Measurements from ENCODE around the gene NEU2.

The NEU2 gene

DNA sequence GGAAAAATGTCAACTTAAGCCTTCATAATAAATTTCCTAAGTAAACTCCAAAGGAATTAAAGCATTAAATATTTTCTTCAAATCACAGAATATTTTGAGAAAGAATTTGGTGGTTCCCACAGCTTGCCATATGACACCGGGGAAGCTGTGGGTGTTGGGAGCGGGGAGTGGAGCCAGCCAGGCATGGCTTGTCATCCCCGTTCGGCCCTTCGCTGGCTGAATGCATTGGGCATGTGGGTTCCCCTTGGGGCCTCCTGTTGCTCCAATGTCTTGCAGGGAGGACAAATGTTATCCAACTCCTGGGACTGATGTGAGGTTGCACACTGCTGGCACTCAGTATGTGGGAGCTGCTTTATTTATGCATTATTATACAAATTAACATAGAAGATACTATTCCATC, 38.0 kb upstream of the NEU2 start:
- DNase-seq (ENCODE audit: low spot score), result no peak
- no peak for TF ChIP-seq CTCF (IDR thresholded peaks at IDR 0.05; ENCODE audit: extremely low read depth, missing control alignments)

- TF ChIP-seq CTCF (IDR thresholded peaks at IDR 0.05; ENCODE audit: extremely low read depth, missing control alignments), result no peak
- no peak for DNase-seq (ENCODE audit: low spot score)
Observed at GRCh38 chr2:232997749-232998665, 34.5 kb upstream of the NEU2 start.

DNA sequence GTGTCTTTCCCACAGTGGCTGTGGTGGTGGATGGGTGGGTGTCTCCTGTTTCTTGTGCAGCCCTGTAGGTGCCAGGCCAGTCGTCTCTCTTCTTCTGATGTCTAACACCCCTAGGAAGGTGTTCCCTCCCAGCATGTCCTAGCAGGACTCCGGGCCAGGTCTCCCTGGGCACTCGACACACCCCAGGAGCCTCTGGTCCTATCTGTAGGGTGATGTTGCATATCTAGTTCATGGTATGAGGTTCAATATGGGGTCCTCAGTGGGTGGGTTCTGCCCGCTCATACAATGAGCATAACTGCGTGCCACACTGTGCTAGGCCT, 33.8 kb upstream of the NEU2 start:
- no peak for DNase-seq (ENCODE audit: low spot score)
- TF ChIP-seq CTCF (IDR thresholded peaks at IDR 0.05; ENCODE audit: extremely low read depth, missing control alignments), result no peak

DNA sequence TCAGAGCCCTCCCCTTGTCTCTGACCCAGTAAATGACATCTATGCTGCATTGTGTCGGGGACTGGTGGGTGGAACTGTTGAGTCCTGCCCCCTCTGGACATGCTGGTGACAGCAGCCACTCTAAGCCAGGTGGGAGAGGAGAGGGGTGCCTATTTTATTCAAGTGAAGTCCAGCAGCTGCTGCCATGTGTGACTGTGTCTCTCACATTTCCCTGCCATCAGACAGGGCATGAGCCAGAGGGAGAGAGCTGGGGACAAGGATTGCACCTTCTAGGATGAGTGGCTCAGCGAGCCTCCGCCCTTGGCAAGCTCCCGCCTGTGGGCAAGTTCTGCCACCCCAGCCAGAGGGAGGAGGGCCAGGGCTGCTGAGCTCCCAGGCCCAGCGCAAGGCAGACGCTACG, 33.1 kb upstream of the NEU2 start:
- no peak for TF ChIP-seq CTCF (IDR thresholded peaks at IDR 0.05; ENCODE audit: extremely low read depth, missing control alignments)
- no peak for DNase-seq (ENCODE audit: low spot score)

- DNase-seq (ENCODE audit: low spot score), result no peak
- no peak for TF ChIP-seq CTCF (IDR thresholded peaks at IDR 0.05; ENCODE audit: extremely low read depth, missing control alignments)
Observed at GRCh38 chr2:233000886-233001750, 31.4 kb upstream of the NEU2 start.

GRCh38 chr2:233002829-233003657, 29.4 kb upstream of the NEU2 start:
- DNase-seq (ENCODE audit: low spot score), result no peak
- TF ChIP-seq CTCF (IDR thresholded peaks at IDR 0.05; ENCODE audit: extremely low read depth, missing control alignments), result no peak
